GM12875 (cell line): ENCODE data around the gene GRAMD2A.

Experiments used
- H3K4me3 ChIP-seq: one replicate; pipeline ENCODE4 v1.5.1; 2011; ENCODE audit warnings: low read depth, low read length, control low read depth
- TF ChIP-seq, protein P1 (sequence below): IDR thresholded peaks from 2 replicates; pipeline ENCODE4 v1.5.1; 2011; ENCODE audit warnings: low read depth, mild to moderate bottlenecking, control low read depth, inconsistent platforms, low read length, moderate library complexity, borderline replicate concordance; ENCODE audit not compliant: insufficient read depth

GRAMD2A gene

DNA sequence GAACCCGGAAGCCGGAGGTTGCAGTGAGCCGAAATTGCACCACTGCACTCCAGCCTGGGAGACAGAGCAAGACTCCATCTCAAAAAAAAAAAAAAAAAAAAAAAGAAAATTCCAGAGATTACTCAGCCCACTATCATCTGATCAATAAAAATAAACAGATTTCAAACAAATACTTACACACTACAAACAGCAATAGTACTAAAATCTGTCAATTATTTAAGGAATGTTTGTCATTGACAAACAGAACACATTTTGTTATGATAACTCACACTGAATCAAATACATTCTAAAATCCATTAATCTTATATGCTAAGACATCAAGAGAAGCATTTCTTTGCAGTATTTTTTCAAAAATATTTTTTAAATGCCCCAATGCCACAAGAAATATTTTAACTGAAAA, 87.2 kb downstream of the GRAMD2A start:
- TF ChIP-seq, protein P1, sequence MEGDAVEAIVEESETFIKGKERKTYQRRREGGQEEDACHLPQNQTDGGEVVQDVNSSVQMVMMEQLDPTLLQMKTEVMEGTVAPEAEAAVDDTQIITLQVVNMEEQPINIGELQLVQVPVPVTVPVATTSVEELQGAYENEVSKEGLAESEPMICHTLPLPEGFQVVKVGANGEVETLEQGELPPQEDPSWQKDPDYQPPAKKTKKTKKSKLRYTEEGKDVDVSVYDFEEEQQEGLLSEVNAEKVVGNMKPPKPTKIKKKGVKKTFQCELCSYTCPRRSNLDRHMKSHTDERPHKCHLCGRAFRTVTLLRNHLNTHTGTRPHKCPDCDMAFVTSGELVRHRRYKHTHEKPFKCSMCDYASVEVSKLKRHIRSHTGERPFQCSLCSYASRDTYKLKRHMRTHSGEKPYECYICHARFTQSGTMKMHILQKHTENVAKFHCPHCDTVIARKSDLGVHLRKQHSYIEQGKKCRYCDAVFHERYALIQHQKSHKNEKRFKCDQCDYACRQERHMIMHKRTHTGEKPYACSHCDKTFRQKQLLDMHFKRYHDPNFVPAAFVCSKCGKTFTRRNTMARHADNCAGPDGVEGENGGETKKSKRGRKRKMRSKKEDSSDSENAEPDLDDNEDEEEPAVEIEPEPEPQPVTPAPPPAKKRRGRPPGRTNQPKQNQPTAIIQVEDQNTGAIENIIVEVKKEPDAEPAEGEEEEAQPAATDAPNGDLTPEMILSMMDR: no peak
- no peak overlapping the region for H3K4me3 ChIP-seq
